ENCODE data around the gene MINDY4. TPM values are rescaled to one million over a fixed set of nuclear protein-coding genes. Genes with fewer than 3 reads are reported as not detected.

The MINDY4 gene
- total RNA-seq, 1 experiment from 2014 or later, result 1.8 TPM

- TF ChIP-seq CBFB (CRISPR knock-in tag; IDR thresholded peaks at IDR 0.05; ENCODE audit: low read depth) (no peak), TEAD1 (CRISPR knock-in tag; IDR thresholded peaks at IDR 0.05) (no peak), FOXP1 (CRISPR knock-in tag; IDR thresholded peaks at IDR 0.05; ENCODE audit: borderline replicate concordance) (no peak), SMAD4 (CRISPR knock-in tag; IDR thresholded peaks at IDR 0.05) (no peak), JAZF1 (CRISPR knock-in tag; IDR thresholded peaks at IDR 0.05) (no peak)
Measured at GRCh38 chr7:30927559-30927958, 156.3 kb downstream of the MINDY4 start (continued).

- ATAC-seq (no peak), DNase-seq (ENCODE audit: low spot score) (no peak)
- CTCF ChIA-PET, result interaction anchor here (2.8 kb wide), 1 partner anchor 10 kb away, joined by 19 read pairs; no protein-coding TSS in a partner anchor
- H3K4me3 Mint-ChIP-seq, result no peak overlapping the region
- H3K9me3 Mint-ChIP-seq, result peaks cover 13% of the 10 kb centered on the region
- no peak for TF ChIP-seq ETV6 (CRISPR knock-in tag; IDR thresholded peaks at IDR 0.05)
- H3K27ac Mint-ChIP-seq, result no peak overlapping the region
- H3K36me3 Mint-ChIP-seq, result no peaks in the 10 kb centered on the region
- POLR2A ChIA-PET, result no interaction called here
- no peaks in the 10 kb centered on the region for H3K4me1 Mint-ChIP-seq
- peaks cover 8% of the 10 kb centered on the region; the same call in 1 of the 2 replicates for H3K27me3 Mint-ChIP-seq (ENCODE audit: low read depth)
Measured at GRCh38 chr7:30928254-30928872, 157.1 kb downstream of the MINDY4 start.

- Mint-ChIP-seq H3K36me3 (no peaks in the 10 kb centered on the region), H3K27ac (no peak overlapping the region), H3K4me1 (0 out of 2 replicates have a peak, but pooled peaks cover 4% of the 10 kb centered on the region), H3K27me3 (ENCODE audit: low read depth) (peaks cover 9% of the 10 kb centered on the region), H3K4me3 (no peak overlapping the region), H3K9me3 (peaks cover 13% of the 10 kb centered on the region)
- POLR2A ChIA-PET, result no interaction called here
- CTCF ChIA-PET, result interaction anchor here (2.8 kb wide), 1 partner anchor 9 kb away, joined by 19 read pairs; no protein-coding TSS in a partner anchor
- ATAC-seq, result no peak
- DNase-seq (ENCODE audit: low spot score), result no peak
- TF ChIP-seq ERG (CRISPR knock-in tag; IDR thresholded peaks at IDR 0.05) (no peak), ATF3 (CRISPR knock-in tag; conservative IDR thresholded peaks at IDR 0.05) (no peak), USF1 (CRISPR knock-in tag; IDR thresholded peaks at IDR 0.05) (no peak), SP1 (CRISPR knock-in tag; conservative IDR thresholded peaks at IDR 0.05) (no peak), ZNF512 (CRISPR knock-in tag; IDR thresholded peaks at IDR 0.05; ENCODE audit: borderline replicate concordance) (no peak), TCF7 (CRISPR knock-in tag; IDR thresholded peaks at IDR 0.05; ENCODE audit: low read depth) (no peak), FOXP1 (CRISPR knock-in tag; IDR thresholded peaks at IDR 0.05; ENCODE audit: borderline replicate concordance) (no peak), ZNF263 (CRISPR knock-in tag; IDR thresholded peaks at IDR 0.05; ENCODE audit: low read depth) (no peak), STAT6 (CRISPR knock-in tag; conservative IDR thresholded peaks at IDR 0.05; ENCODE audit: low read depth) (no peak), ATF1 (CRISPR knock-in tag; IDR thresholded peaks at IDR 0.05) (no peak), ZNF532 (CRISPR knock-in tag; IDR thresholded peaks at IDR 0.05; ENCODE audit: borderline replicate concordance) (no peak), PRDM15 (CRISPR knock-in tag; IDR thresholded peaks at IDR 0.05) (no peak)
Measured at GRCh38 chr7:30929686-30930085, 158.5 kb downstream of the MINDY4 start.

Data from WTC11 (cell line).